Measurements from ENCODE around the gene C11orf24.

DNA sequence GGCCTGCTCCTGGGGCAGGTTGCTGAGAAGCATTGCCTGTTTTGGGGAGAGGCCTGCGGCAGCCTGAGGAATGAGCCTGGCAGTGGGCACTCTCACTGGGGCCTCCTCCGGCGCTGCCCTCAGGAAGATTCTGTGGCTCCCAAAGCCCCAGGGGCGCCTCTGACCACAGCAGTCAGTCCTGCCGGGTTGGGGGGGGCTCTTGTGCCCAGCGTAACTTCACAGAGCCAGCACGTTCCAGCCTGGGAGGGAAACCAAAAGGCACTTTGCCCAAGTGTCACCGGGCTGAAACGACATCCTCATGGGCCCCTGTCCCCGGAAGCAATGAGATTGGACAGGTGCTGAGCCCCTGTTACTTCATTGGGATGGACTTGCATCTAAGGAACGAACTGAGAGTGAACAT is 36.3 kb upstream of the C11orf24 start:
- TF ChIP-seq POLR2A (IDR thresholded peaks at IDR 0.05; ENCODE audit: low read length): no peak
- TF ChIP-seq GATA1 (IDR thresholded peaks at IDR 0.05; ENCODE audit: low read depth, low read length): no peak
